Spleen (tissue), 7 donors: ENCODE results near the gene COL8A1.

ENCODE experiments used
- CTCF ChIP-seq, 11 experiments: fragments of 200-600 bp in 7 of 11; fragments of 450-650 bp in 4 of 11; sonication (generic) in 4 of 11; IDR thresholded peaks in 8 of 11; conservative IDR thresholded peaks in 3 of 11; 1 replicate in 7 of 11; 2 replicates in 4 of 11; pipeline versions ENCODE4 v1.4.0 to v1.8.0; 2016 to 2021; ENCODE audit warnings: antibody characterized with exemption in 11 of 11, inconsistent platforms in 4 of 11, mild to moderate bottlenecking in 1 of 11
- POLR2A ChIP-seq, 3 donors: fragments of 450-650 bp; IDR thresholded peaks; one replicate each; pipeline ENCODE4 v1.5.1; 2017; ENCODE audit warnings: antibody characterized with exemption in 3 of 3, mild to moderate bottlenecking in 1 of 3
- POLR2AphosphoS5 ChIP-seq, 3 donors: sonication (generic); formaldehyde crosslinking; IDR thresholded peaks; one replicate each; pipeline ENCODE4 v1.5.1; 2017; ENCODE audit warnings: antibody characterized with exemption in 3 of 3
- donor health status: DM: no; HTN: no; CAD: no; lungs with moderate emphysema.
- donor health status: DM: no; HTN: no; CAD: no.
- donor health status: DM: no; HTN: no; CAD: no.

DNA sequence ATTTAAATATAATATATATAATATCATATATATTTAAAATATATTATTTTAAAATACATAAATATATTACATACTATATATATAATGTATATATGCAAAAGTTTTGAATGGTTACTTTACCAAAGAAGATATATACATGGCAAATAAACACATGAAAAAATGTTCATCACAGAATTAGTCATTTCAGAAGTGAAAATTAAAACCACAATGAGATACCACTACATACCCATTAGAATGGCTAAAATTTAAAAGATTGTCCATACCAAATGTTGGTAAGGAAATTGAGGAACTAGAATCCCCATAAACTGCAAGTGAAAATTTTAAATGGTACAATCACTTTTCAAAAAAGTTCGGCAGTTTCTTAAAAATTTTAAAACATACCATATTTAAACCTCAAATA, 23.6 kb upstream of the COL8A1 start:
- TF ChIP-seq POLR2A (IDR thresholded peaks at IDR 0.05) (no peak), CTCF (IDR thresholded peaks at IDR 0.05 in 8 of 11, conservative IDR thresholded peaks at IDR 0.05 in 3 of 11) (no peak), POLR2AphosphoS5 (IDR thresholded peaks at IDR 0.05) (no peak)
